Measurements from ENCODE around the gene FRMD4A.
A peak's percentile ranks its signal among the peaks of the same experiment; 100 is the strongest.

The FRMD4A gene

DNA sequence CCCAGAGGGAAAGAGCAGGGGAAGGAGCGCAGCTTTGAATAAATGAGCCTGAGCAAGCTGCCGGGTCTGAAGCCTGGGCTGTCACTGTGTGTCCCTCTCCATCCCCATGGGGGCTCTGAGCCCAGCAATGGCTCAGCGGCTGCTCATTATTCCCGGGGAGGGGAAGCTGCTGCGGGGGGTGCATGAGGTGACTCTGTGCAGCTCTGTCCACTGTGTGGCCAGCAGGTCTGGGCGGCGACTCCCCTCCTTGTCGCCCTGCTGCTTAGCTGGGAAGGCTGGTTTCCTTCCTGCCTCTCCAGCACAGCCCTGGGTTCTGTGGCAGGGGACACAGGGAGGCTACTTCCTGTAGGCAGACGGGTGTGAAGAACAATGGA is 509.8 kb downstream of the FRMD4A start:
- H3K4me3 ChIP-seq (ENCODE audit: severe bottlenecking) = no peak overlapping the region
- DNase-seq (ENCODE audit: low spot score) (no peak), ATAC-seq (ENCODE audit: low read depth) (no peak)
- no peaks in the 10 kb centered on the region for H3K9me3 ChIP-seq (ENCODE audit: severe bottlenecking)
- no peaks in the 10 kb centered on the region for H3K4me1 ChIP-seq (ENCODE audit: insufficient read depth, poor library complexity, severe bottlenecking)
- no peaks in the 10 kb centered on the region for H3K27me3 ChIP-seq (ENCODE audit: insufficient read depth, poor library complexity, severe bottlenecking)
- H3K27ac ChIP-seq (ENCODE audit: poor library complexity, severe bottlenecking) = no peak overlapping the region
- no peaks in the 10 kb centered on the region for H3K36me3 ChIP-seq (ENCODE audit: low read depth)
- TF ChIP-seq CTCF (IDR thresholded peaks at IDR 0.05; ENCODE audit: poor library complexity, severe bottlenecking) = no peak

DNA sequence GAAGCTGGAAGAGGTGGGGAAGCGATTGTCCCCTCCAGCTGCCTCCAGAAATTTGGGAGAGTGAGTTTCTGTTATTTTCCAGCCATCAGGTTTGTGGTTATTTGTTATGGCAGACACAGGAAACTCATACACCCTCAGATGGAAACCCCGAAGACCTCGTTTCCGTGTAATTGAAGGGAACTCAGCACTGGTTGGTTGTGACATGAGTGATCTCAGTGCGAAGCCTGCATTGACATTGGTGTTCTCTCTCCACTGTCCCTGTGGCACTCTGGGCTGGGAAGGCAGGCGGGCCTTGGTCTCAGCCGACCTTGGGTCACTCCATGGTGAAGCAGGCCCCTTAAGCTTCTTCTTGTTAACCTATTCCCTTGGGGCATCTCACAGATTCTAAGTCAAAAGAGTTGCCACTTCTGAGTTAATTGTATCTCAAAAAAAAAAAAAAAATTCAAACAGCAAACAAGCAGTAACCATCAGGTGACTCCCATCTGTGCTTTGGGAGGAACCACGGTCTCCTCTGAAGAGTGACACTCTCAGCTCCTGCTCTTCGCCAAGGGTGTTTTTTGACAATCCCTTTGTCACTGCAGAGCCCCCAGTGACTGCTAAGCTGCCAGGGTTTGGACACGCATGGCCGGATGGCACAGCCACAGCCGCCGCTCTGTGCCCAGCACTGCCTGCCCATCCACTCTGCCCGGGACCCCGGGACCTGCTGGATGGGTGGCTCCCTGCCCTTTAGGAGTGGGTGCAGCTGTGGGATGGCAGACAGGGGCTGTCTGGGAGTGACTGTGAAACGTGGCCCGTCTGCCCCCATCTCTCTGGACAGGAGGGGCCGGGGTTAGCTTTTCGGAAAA is 510.4 kb downstream of the FRMD4A start:
- Histone ChIP-seq H3K4me3 (ENCODE audit: severe bottlenecking) (no peak overlapping the region), H3K27me3 (ENCODE audit: insufficient read depth, poor library complexity, severe bottlenecking) (no peaks in the 10 kb centered on the region), H3K36me3 (ENCODE audit: low read depth) (no peaks in the 10 kb centered on the region), H3K9me3 (ENCODE audit: severe bottlenecking) (no peaks in the 10 kb centered on the region), H3K4me1 (ENCODE audit: insufficient read depth, poor library complexity, severe bottlenecking) (no peaks in the 10 kb centered on the region), H3K27ac (ENCODE audit: poor library complexity, severe bottlenecking) (no peak overlapping the region)
- ATAC-seq (ENCODE audit: low read depth) = no peak
- no peak for TF ChIP-seq CTCF (IDR thresholded peaks at IDR 0.05; ENCODE audit: poor library complexity, severe bottlenecking)
- DNase-seq (ENCODE audit: low spot score) = no peak

DNA sequence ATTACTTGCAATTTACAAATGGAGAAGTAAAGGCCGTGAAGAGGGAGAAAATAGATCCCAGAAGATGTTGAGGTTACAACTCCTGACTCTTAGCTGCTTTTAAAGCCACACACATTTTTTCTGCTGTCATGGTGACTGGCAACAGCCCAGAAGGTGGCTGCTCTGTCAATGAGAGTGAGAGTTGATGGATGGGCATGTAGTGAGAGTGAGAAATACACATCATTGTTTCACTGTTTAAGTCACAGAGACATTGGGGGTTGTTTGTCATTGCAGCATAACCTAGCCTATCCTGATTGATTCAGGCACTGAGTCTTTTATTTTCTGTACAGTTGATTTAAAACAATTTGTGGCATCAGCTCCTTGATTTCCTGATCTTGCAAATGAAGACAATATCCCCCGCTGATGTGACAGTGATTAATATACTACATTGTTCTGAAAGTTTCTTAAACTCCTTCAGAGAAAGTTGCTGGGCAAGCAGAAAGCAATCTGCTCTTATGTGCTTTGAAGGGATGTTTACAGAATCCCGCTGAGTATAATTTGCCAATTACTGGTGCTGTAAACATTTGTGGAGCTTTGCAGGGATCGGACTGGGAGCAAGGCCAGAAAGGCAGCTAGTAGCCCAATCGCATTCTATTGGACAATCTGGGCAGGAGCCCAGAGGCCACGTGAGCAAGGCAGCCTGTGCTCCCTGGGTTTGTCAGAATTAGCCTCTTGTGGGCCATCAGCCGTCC is 514.4 kb downstream of the FRMD4A start:
- ATAC-seq (ENCODE audit: low read depth) (no peak), DNase-seq (ENCODE audit: low spot score) (no peak)
- Histone ChIP-seq H3K27me3 (ENCODE audit: insufficient read depth, poor library complexity, severe bottlenecking) (no peaks in the 10 kb centered on the region), H3K4me1 (ENCODE audit: insufficient read depth, poor library complexity, severe bottlenecking) (no peaks in the 10 kb centered on the region), H3K36me3 (ENCODE audit: low read depth) (no peaks in the 10 kb centered on the region), H3K27ac (ENCODE audit: poor library complexity, severe bottlenecking) (no peak overlapping the region), H3K9me3 (ENCODE audit: severe bottlenecking) (no peaks in the 10 kb centered on the region), H3K4me3 (ENCODE audit: severe bottlenecking) (no peak overlapping the region)
- TF ChIP-seq CTCF (IDR thresholded peaks at IDR 0.05; ENCODE audit: poor library complexity, severe bottlenecking) = no peak

- H3K36me3 ChIP-seq (ENCODE audit: low read depth) = no peaks in the 10 kb centered on the region
- no peak overlapping the region for H3K27ac ChIP-seq (ENCODE audit: poor library complexity, severe bottlenecking)
- no peak overlapping the region for H3K4me3 ChIP-seq (ENCODE audit: severe bottlenecking)
- no peaks in the 10 kb centered on the region for H3K4me1 ChIP-seq (ENCODE audit: insufficient read depth, poor library complexity, severe bottlenecking)
- H3K9me3 ChIP-seq (ENCODE audit: severe bottlenecking) = no peaks in the 10 kb centered on the region
- ATAC-seq (ENCODE audit: low read depth) (peak; percentile 71), DNase-seq (ENCODE audit: low spot score) (no peak)
- H3K27me3 ChIP-seq (ENCODE audit: insufficient read depth, poor library complexity, severe bottlenecking) = no peaks in the 10 kb centered on the region
- TF ChIP-seq CTCF (IDR thresholded peaks at IDR 0.05; ENCODE audit: poor library complexity, severe bottlenecking) = no peak
These were observed 515.0 kb downstream of the FRMD4A start for GRCh38 chr10:13815756-13816155.

- Histone ChIP-seq H3K27me3 (ENCODE audit: insufficient read depth, poor library complexity, severe bottlenecking) (no peaks in the 10 kb centered on the region), H3K4me1 (ENCODE audit: insufficient read depth, poor library complexity, severe bottlenecking) (no peaks in the 10 kb centered on the region), H3K27ac (ENCODE audit: poor library complexity, severe bottlenecking) (no peak overlapping the region), H3K9me3 (ENCODE audit: severe bottlenecking) (no peaks in the 10 kb centered on the region), H3K36me3 (ENCODE audit: low read depth) (no peaks in the 10 kb centered on the region), H3K4me3 (ENCODE audit: severe bottlenecking) (no peak overlapping the region)
- DNase-seq (ENCODE audit: low spot score) = no peak
- TF ChIP-seq CTCF (IDR thresholded peaks at IDR 0.05; ENCODE audit: poor library complexity, severe bottlenecking) = no peak
- no peak for ATAC-seq (ENCODE audit: low read depth)
These were observed 517.2 kb downstream of the FRMD4A start for GRCh38 chr10:13813550-13813949.
